Epithelial cell of proximal tubule (primary cell): Measurements from ENCODE around the gene ATAD5. TPM values are rescaled to one million over a fixed set of nuclear protein-coding genes. Genes with fewer than 3 reads are reported as not detected.
A peak's percentile ranks its signal among the peaks of the same experiment; 100 is the strongest.
"Not testable (repeated sequence)": the region's sequence is repeated elsewhere in the genome, so short reads cannot be mapped to it uniquely, and the experiment has no call there.

Experiments used
- DNase-seq: peaks from one replicate; pipeline ENCODE4 v3.0.0-alpha.2; 2011; ENCODE audit warnings: low read depth
- H3K4me3 ChIP-seq: 2 replicates; pipeline ENCODE4 v1.5.1; 2011; ENCODE audit warnings: low read depth, mild to moderate bottlenecking, low read length
- total RNA-seq: library from RNA; depleted of rRNA; stranded (reverse); fragments of >200 nt; gene quantifications from 2 replicates; pipeline ENCODE4 v1.2.3, GENCODE V29; 2015
- TF ChIP-seq, protein P1 (sequence below): conservative IDR thresholded peaks from 2 replicates; pipeline ENCODE4 v1.5.1; 2012; ENCODE audit warnings: low read depth, mild to moderate bottlenecking, low read length

ATAD5 gene
- total RNA-seq, 1 donor from 2014 or later = 8.4 TPM

GRCh38 chr17:30922235-30923030, 90.7 kb downstream of the ATAD5 start:
- TF ChIP-seq, protein P1, sequence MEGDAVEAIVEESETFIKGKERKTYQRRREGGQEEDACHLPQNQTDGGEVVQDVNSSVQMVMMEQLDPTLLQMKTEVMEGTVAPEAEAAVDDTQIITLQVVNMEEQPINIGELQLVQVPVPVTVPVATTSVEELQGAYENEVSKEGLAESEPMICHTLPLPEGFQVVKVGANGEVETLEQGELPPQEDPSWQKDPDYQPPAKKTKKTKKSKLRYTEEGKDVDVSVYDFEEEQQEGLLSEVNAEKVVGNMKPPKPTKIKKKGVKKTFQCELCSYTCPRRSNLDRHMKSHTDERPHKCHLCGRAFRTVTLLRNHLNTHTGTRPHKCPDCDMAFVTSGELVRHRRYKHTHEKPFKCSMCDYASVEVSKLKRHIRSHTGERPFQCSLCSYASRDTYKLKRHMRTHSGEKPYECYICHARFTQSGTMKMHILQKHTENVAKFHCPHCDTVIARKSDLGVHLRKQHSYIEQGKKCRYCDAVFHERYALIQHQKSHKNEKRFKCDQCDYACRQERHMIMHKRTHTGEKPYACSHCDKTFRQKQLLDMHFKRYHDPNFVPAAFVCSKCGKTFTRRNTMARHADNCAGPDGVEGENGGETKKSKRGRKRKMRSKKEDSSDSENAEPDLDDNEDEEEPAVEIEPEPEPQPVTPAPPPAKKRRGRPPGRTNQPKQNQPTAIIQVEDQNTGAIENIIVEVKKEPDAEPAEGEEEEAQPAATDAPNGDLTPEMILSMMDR = no peak
- H3K4me3 ChIP-seq = peak overlapping the region; percentile 59
- no peak for DNase-seq

DNA sequence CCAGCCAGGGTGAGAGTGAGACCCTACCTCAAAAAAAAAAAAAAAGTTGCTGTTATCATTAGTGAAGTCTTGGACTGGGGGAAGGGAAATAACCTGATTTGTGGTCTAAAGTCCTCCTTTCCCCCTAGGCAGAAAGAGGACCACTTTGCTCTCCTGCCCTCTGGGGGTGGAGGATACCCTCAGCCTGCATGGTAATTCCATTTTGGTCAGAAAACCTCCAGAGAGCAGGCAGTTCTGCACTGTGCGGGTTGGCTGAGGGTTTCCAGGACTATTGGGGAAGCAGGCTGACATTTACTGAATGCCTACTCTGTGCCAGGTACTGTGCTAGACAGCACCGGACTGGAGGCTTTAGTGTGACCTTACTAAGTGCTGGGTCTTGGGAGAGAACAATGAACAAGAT, 92.6 kb downstream of the ATAD5 start:
- no peak for DNase-seq
- TF ChIP-seq, protein P1 = no peak
- H3K4me3 ChIP-seq = no peak overlapping the region

- TF ChIP-seq, protein P1 = no peak
- H3K4me3 ChIP-seq = no peak overlapping the region
- no peak for DNase-seq
These were observed 94.8 kb downstream of the ATAD5 start for GRCh38 chr17:30926516-30926915.

GRCh38 chr17:30927756-30928155, 96.0 kb downstream of the ATAD5 start:
- TF ChIP-seq, protein P1 = no peak
- no peak overlapping the region for H3K4me3 ChIP-seq
- DNase-seq = no peak

GRCh38 chr17:30928584-30928983, 96.8 kb downstream of the ATAD5 start:
- no peak for DNase-seq
- no peak overlapping the region for H3K4me3 ChIP-seq
- TF ChIP-seq, protein P1 = no peak

GRCh38 chr17:30929081-30929633, 97.4 kb downstream of the ATAD5 start:
- DNase-seq = no peak
- TF ChIP-seq, protein P1 = no peak
- H3K4me3 ChIP-seq = no peak overlapping the region

DNA sequence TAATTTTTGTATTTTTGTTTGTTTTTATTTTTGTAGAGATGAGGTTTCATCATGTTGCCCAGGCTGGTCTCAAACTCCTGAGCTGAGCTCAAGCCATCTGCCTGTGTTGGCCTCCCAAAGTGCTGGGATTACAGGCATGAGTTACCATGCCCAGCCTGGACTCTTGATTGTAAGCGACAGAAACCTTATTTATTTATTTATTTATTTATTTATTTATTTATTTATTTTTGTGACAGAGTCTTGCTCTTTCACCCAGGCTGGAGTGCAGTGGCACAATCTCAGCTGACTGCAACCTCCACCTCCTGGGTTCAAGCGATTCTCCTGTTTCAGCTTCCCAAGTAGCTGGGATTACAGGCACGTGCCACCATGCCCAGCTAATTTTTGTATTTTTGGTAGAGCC, 98.1 kb downstream of the ATAD5 start:
- DNase-seq, H3K4me3 ChIP-seq: not testable (repeated sequence)
